Measurements from ENCODE around the gene PI4KB. TPM values are rescaled to one million over a fixed set of nuclear protein-coding genes. Genes with fewer than 3 reads are reported as not detected.

PI4KB gene
- total and polyA plus RNA-seq, 2 of the 4 experiments (the other 2 are of a cell fraction) = 82.4 to 94.5 TPM

GRCh38 chr1:151315565-151316235 lies 11.5 kb downstream of the PI4KB start:
- WGBS, 2 experiments (ENCODE audit: extremely low coverage in 2 of 2, insufficient read length in 1 of 2) = 99% methylated on average over 10 of the region's 17 CpGs; no CpG with 5 or more reads in 1 of the 2 experiments
- Histone ChIP-seq H3K9me3 (ENCODE audit: control insufficient read depth, insufficient read depth, low read length) (no peaks in the 10 kb centered on the region), H2BK20ac (ENCODE audit: low read depth, low read length) (no peak overlapping the region), H3K27ac (ENCODE audit: insufficient read depth, low read length) (no peak overlapping the region), H4K91ac (ENCODE audit: insufficient read depth, low read depth, low read length) (no peak overlapping the region), H3K79me1 (ENCODE audit: low read depth in 1 of 2, low read length in 2 of 2) (peaks cover 35 to 81% of the 10 kb centered on the region in 2 experiments), H3K36me3 (ENCODE audit: control insufficient read depth, insufficient read depth, low read length) (peaks cover 41% of the 10 kb centered on the region), H3K9ac (ENCODE audit: low read depth, low read length) (no peak overlapping the region), H3K18ac (ENCODE audit: low read depth, low read length) (no peak overlapping the region), H3K23ac (ENCODE audit: low read depth, low read length) (no peak overlapping the region), H2AK9ac (replicated peaks; ENCODE audit: low read depth, low read length, poor library complexity) (no peak overlapping the region), H3K56ac (ENCODE audit: extremely low read depth, insufficient read depth, low read length) (no peak overlapping the region), H4K20me1 (ENCODE audit: insufficient read depth, low read length) (peaks cover 41% of the 10 kb centered on the region), H3K4me2 (ENCODE audit: low read depth, low read length) (no peak overlapping the region), H3K14ac (replicated peaks; ENCODE audit: low read depth, low read length) (no peak overlapping the region), H2AK5ac (ENCODE audit: low read depth, low read length) (peak overlapping the region; percentile 8; the same call in 1 of the 2 replicates), H3K27me3 (ENCODE audit: control insufficient read depth, insufficient read depth, low read length) (no peaks in the 10 kb centered on the region), H3K9me1 (ENCODE audit: insufficient read depth, low read length) (peaks cover 40% of the 10 kb centered on the region), H4K8ac (ENCODE audit: low read depth in 2 of 2, low read length in 2 of 2) (no peak overlapping the region), H2BK120ac (ENCODE audit: low read depth, low read length) (no peak overlapping the region), H3K4ac (ENCODE audit: low read depth, low read length) (no peak overlapping the region), H2BK15ac (ENCODE audit: low read depth, low read length) (no peak overlapping the region), H3K4me1 (ENCODE audit: control insufficient read depth, insufficient read depth, low read length) (peaks cover 28% of the 10 kb centered on the region), H3K4me3 (ENCODE audit: insufficient read depth, low read depth, low read length) (no peak overlapping the region), H2BK5ac (ENCODE audit: low read depth, low read length, poor library complexity, severe bottlenecking) (no peak overlapping the region), H4K5ac (ENCODE audit: low read depth, low read length) (no peak overlapping the region), H2AFZ (replicated peaks; ENCODE audit: low read length, poor library complexity) (no peak overlapping the region)
- TF ChIP-seq SMC3 (IDR thresholded peaks at IDR 0.05; ENCODE audit: low read depth, low read length) (no peak), MXI1 (IDR thresholded peaks at IDR 0.05; ENCODE audit: borderline replicate concordance, low read depth, low read length) (no peak), CTCF (conservative IDR thresholded peaks at IDR 0.05; ENCODE audit: low read depth, low read length) (no peak), MAZ (IDR thresholded peaks at IDR 0.05; ENCODE audit: borderline replicate concordance, low read depth, low read length) (no peak), BHLHE40 (IDR thresholded peaks at IDR 0.05; ENCODE audit: low read depth, low read length) (no peak), FOS (IDR thresholded peaks at IDR 0.05; ENCODE audit: low read depth, low read length) (no peak), NFE2L2 (IDR thresholded peaks at IDR 0.05; ENCODE audit: low read depth, low read length) (no peak), RFX5 (IDR thresholded peaks at IDR 0.05; ENCODE audit: low read depth, low read length) (no peak), RCOR1 (IDR thresholded peaks at IDR 0.05; ENCODE audit: insufficient replicate concordance, low read length) (no peak), POLR2A (IDR thresholded peaks at IDR 0.05; ENCODE audit: low read depth, low read length) (no peak), RAD21 (IDR thresholded peaks at IDR 0.05; ENCODE audit: low read length) (no peak), CHD1 (IDR thresholded peaks at IDR 0.05; ENCODE audit: low read depth, low read length) (no peak), MAFK (IDR thresholded peaks at IDR 0.05; ENCODE audit: low read depth, low read length) (no peak), CEBPB (IDR thresholded peaks at IDR 0.05; ENCODE audit: low read depth, low read length) (no peak)
- TF ChIP-seq, protein P1, sequence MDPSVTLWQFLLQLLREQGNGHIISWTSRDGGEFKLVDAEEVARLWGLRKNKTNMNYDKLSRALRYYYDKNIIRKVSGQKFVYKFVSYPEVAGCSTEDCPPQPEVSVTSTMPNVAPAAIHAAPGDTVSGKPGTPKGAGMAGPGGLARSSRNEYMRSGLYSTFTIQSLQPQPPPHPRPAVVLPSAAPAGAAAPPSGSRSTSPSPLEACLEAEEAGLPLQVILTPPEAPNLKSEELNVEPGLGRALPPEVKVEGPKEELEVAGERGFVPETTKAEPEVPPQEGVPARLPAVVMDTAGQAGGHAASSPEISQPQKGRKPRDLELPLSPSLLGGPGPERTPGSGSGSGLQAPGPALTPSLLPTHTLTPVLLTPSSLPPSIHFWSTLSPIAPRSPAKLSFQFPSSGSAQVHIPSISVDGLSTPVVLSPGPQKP (IDR thresholded peaks at IDR 0.05; ENCODE audit: borderline replicate concordance, low read depth, low read length) = no peak
- TF ChIP-seq, protein P2, sequence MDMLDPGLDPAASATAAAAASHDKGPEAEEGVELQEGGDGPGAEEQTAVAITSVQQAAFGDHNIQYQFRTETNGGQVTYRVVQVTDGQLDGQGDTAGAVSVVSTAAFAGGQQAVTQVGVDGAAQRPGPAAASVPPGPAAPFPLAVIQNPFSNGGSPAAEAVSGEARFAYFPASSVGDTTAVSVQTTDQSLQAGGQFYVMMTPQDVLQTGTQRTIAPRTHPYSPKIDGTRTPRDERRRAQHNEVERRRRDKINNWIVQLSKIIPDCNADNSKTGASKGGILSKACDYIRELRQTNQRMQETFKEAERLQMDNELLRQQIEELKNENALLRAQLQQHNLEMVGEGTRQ (IDR thresholded peaks at IDR 0.05; ENCODE audit: low read depth, low read length) = no peak
- dilution Hi-C loops (cut with HindIII; ENCODE audit: low sequenced_read_pairs, unreplicated experiment) = no loop called here
- DNase-seq (no peak), ATAC-seq (ENCODE audit: low read depth) (no peak)
- POLR2A ChIA-PET (ENCODE audit: unreplicated experiment) = no interaction called here
- CTCF ChIA-PET = interaction anchor here (1.0 kb wide), 1 partner anchor 15 kb away, joined by 3 read pairs; no protein-coding TSS in a partner anchor
- in situ Hi-C loops (cut with MboI; ENCODE audit: low sequenced_read_pairs) = loop anchor here (25.0 kb wide), 1 partner anchor 672 kb away; the partner anchor contains the start of gene S100A10
- no TSS peak for BruUV-seq (replicated peaks)
- intact Hi-C loops (cut with micrococcal nuclease) = no loop called here

Data from IMR-90 (cell line).